NCI-H69 (cell line): ENCODE data around the gene SH3BGR.
"Not testable (repeated sequence)": the region's sequence is repeated elsewhere in the genome, so short reads cannot be mapped to it uniquely, and the experiment has no call there.

Experiments used
- DNase-seq: peaks from one replicate; lab custom pipeline; 2025; lab: John Stamatoyannopoulos, UW

Gene SH3BGR

DNA sequence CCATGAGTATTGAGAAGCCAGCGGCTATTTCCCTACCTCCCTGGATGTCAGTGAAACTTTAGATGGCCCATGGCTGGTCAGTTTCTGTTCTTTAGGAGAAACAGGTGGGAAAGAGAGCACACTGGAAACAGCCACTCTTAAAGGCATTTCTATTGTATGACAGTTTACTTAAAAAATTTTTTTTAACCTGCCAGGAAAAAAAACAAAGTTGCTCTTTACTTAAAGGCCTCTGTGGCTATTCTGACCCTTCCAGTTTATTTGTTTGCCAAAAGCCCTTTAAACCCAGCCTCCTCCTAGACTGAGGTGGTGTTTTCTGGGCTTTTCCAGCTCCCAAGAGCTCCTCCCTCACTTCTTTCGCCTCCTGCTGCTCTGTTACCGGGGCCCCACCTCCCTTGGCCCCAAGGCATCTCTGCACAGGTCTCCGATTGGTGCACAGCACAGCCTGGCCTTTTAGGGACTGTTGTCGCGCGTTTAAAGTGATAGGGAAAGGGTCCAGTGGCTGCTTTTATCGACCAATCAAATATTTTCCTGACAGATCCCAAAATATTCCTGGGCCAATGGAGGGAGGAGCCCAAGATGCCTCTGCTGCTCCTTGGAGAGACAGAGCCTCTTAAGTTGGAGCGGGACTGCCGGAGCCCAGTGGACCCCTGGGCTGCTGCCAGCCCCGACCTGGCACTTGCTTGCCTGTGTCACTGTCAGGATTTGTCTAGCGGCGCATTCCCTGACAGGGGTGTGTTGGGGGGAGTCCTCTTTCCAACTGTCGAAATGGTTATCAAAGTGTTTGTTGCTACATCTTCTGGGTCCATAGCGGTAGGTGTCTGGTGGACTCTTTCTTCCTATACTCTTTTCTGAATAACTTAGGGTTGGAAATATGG, at the start of gene SH3BGR:
Gene SH3BGR, plus strand, starts transcription at position 639 of the 875 bp plus-strand sequence. Its CDS starts 127 bp downstream, at position 766.
- DNase-seq = peak; percentile 68

DNA sequence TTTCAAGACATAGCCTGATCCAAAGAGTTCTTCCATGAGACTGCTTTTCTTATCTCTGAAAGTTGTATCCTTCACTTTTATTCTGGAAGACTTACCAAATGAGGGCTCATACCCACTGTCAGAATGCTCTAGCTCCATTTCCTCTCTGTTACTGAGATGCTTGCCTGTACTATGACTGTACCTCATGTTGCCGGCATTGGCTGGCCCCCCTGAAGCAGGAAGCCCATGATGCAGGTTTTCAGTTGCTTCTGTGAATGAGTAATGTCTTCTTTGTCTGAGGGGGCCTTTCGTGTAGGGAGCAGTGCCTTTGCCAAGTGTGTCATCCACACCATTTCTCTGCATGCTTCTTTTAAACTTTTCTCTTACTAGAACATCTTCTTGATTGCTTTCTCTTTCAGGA, 45.7 kb upstream of the SH3BGR start:
- no peak for DNase-seq

DNA sequence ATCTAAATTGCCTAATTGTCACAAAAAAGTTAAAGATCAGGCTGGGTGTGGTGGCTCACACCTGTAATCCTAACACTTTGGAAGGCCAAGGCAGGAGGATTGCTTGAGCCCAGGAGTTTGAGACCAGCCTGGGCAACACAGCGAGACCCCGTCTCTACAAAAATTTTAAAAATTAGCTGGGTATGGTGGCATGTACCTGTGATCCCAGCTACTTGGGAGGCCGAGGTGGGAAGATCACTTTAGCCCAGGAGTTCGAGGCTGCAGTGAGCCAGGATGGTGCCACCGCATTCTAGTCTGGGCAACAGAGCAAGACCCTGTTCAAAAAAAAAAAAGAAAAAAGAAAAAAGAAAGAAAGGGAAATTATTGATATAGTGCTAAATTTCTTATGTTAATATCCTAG, 32.6 kb upstream of the SH3BGR start:
- DNase-seq = not testable (repeated sequence)

GRCh38 chr21:39422527-39423241, 29.1 kb upstream of the SH3BGR start:
- DNase-seq = no peak

DNA sequence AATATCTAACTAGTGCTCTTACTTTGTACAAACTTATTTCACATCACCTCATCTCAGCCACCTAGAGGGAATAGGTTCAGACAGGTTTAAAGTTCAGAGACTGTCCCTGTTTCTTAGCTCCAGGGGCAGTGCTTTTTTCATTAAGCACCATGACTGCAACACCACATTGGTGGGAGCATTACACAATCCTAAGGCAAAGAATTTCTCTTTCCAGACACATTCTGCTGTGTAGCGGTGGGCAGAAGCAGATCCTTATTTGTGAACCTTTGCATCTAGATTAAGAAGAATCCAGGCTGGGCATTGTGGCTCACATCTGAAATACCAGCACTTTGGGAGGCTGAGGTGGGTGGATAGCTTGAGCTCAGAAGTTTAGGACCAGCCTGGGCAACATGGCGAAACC, 22.3 kb upstream of the SH3BGR start:
- no peak for DNase-seq

- no peak for DNase-seq
Observed at GRCh38 chr21:39430016-39430415, 21.8 kb upstream of the SH3BGR start.

DNA sequence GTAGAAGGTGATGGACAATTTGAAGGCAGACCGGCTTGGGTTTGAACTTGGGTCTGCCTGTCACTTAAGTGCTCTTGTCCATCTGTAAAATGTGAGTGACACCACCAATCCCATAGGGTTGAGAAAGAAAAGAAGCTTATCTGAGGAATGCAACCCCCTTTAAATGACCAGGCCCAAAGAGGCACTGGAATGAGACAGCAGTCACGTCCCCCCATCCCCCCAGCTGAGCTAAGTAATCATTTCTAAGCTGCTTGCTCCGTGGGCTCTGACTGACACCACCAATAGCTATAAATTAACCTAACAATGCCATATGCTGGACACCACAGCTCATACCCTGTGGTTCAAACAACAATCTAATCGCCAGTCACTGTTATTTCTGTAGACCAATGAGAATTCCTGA, 21.3 kb upstream of the SH3BGR start:
- DNase-seq = peak; percentile 31

GRCh38 chr21:39430954-39431353, 20.8 kb upstream of the SH3BGR start:
- no peak for DNase-seq

DNA sequence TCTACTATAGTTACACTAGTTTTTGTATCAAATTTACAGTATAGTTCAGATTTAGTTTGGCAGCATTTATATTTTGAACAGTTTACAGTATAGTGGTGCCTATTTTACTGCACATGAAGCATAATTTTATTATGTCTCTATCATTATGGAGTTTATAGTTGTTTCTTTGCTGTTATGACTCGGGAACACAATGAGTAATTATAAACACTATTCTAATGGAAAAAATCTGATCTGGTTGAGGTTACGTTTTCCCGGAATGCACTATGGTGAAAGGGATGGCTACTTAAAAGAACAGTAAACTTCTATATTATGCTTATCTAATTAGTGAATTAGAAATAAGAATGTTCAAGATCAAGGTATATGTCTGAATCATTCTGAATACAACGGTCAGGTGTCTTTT, 16.8 kb upstream of the SH3BGR start:
- DNase-seq = no peak

DNA sequence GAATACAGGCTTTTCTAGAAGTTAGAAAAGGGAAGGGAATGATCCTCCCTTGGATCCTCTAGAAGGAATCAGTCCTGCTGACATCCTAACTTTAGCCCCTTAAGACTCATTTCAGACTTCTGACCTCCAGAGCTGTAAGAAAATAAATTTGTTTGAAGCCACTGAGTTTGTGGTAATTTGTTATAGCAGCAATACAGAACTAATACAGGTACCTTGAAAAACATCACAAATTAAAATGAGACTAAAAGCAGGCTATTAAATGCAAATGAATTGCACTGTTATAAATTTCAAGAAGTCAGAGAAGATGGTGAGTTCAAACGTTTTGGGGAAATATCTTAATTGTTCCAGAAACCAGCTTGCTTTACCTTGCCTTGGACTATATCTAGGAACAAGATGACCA, 12.5 kb upstream of the SH3BGR start:
- DNase-seq = no peak

GRCh38 chr21:39441502-39442475, 10.0 kb upstream of the SH3BGR start:
- peak; percentile 71 for DNase-seq

- peak; percentile 41 for DNase-seq
Observed at GRCh38 chr21:39444421-39445180, 7.2 kb upstream of the SH3BGR start.

GRCh38 chr21:39445321-39446269, 6.2 kb upstream of the SH3BGR start, which contains the start of gene LCA5L:
Gene LCA5L (minus strand): TSS chr21:39445778. CDS start chr21:39428493, 17,285 bp downstream.
- peak; percentile 96 for DNase-seq

DNA sequence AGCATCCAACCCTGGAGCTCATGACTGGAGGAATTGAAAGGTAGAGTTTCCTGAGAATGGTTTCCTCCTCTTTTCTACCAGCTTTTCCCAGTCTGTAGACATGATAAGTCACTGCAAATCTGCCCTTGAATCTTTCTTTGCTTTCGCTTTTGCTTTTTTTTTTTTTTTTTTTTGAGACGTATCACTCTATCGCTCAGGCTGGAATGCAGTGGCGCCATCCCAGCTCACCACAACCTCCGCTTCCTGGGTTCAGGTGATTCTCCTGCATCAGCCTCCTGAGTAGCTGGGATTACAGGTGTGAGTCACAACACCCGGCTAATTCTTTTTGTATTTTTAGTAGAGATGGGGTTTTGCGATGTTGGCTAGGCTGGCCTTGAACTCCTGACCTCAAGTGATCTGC, 4.5 kb upstream of the SH3BGR start:
- DNase-seq = no peak

GRCh38 chr21:39452207-39452969, 618 bp downstream of the SH3BGR start:
- no peak for DNase-seq

DNA sequence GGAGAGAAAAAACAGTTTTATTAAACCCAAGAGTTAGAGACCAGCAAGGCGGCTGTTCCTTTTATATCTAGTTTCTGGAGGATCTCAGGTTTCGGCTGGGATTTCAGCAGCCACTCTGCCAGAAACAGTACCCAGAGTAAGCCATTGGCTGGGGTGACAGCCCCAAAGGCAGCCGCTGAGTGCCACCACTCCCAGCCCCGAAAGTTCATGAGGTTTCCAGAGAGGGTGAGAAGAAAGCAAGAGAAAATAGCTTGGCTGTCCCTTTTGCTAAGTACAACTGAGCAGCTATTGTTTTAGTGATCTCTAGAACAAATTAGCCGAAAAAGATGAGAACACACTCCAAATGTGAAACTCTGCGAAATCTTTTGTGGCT, 1.2 kb downstream of the SH3BGR start:
- DNase-seq = no peak

- no peak for DNase-seq
Observed at GRCh38 chr21:39453571-39454179, 1.9 kb downstream of the SH3BGR start.

DNA sequence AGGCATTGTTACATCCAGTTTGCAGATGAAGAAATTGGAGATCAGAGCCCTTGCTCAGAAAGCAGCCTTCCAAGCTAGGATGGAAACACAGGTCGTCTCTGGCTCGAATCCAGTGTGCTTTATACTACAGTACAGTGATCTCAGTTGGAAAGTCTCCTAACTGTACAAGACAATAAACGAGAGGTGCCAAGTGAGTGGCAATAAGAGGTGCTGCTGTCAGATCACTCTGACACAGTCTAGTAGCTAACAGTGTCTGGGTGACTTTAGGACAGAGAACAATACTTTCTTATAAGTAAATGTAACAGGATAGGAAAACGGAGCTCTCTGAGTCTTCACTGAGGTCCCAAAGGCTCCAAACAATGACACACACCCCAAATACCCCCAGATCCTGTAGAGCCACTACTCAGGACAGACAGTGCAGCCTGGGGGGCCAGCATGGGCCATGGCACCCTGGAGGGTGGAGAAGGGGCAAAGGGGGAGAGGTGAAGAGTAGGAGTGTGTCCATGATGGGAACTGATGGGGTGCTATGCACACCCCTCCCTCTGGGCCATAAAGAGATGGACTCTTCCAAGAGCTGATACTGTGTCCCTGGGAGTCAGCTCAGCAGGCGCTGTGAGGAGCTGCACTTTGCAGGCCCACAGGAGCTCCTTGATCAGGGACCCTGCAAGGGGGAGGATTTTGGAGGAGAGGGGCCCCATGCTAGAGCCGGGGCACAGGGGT, 3.3 kb downstream of the SH3BGR start:
- DNase-seq = no peak
